ENCODE results near the gene KREMEN1.

Gene KREMEN1

DNA sequence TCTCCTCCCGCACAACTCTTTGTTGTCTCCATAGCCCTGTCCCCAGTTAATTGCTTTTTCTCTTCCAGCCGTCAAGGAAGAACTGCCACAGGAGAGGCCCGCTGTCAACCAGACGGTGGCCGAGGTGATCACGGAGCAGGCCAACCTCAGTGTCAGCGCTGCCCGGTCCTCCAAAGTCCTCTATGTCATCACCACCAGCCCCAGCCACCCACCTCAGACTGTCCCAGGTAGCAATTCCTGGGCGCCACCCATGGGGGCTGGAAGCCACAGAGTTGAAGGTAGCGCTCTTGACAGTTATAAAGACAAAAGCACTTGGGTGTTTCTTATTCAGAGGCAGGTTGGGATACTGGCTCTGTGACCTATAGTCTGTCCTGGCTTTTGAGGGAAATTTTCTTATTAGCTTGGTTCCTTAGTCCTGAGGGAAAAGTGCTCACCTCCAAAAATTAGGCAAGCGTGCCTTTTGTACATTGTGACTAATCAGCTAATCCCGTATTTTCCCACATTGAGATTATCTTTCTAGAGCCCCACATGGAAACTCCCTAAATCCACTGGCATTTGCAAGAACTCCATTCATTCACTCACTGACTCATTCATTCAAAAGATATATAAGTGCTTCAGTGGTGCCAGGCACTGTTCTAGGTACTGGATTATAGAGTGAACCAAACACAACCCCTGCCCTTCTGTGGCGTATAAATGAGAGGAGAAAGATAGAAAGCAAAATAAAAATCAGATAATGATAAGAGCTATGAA is 65.9 kb downstream of the KREMEN1 start:
- TF ChIP-seq, protein P1, sequence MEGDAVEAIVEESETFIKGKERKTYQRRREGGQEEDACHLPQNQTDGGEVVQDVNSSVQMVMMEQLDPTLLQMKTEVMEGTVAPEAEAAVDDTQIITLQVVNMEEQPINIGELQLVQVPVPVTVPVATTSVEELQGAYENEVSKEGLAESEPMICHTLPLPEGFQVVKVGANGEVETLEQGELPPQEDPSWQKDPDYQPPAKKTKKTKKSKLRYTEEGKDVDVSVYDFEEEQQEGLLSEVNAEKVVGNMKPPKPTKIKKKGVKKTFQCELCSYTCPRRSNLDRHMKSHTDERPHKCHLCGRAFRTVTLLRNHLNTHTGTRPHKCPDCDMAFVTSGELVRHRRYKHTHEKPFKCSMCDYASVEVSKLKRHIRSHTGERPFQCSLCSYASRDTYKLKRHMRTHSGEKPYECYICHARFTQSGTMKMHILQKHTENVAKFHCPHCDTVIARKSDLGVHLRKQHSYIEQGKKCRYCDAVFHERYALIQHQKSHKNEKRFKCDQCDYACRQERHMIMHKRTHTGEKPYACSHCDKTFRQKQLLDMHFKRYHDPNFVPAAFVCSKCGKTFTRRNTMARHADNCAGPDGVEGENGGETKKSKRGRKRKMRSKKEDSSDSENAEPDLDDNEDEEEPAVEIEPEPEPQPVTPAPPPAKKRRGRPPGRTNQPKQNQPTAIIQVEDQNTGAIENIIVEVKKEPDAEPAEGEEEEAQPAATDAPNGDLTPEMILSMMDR (IDR thresholded peaks at IDR 0.05) = no peak

DNA sequence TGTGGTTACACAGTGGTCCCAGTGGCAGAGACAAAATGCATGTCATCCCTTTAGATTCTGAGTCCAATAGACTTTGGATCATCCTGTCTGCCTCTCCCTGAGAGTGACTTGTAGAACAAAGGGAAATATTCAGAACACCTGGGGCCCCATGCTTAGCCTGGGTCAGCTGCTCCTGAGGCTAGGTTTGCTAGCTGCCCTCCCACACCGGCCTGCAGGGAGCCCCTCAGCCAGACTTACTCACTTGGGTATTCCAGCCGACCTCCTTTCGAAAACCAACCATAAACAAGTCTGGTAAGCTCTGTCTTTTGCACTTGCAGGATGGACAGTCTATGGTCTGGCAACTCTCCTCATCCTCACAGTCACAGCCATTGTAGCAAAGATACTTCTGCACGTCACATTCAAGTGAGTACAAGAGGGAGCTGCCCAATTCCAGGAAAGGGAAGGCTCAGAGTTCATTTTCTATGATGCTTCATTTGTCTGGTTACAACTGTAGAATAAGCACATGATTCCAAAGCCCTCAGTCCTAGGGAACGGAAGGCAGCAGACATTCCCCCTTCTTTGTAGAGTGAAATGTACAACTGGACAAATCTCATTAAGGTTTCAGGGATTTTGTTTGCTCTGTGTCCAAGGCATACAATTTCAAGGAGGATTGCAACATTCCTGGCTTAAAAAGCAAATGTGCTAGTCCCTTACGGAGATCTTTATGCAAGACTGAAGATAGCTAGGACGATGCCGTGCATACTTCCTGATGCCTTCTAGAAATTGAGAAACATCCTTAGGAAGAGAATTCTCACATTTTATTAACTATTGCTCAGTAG is 67.3 kb downstream of the KREMEN1 start:
- TF ChIP-seq, protein P1 (IDR thresholded peaks at IDR 0.05) = no peak

DNA sequence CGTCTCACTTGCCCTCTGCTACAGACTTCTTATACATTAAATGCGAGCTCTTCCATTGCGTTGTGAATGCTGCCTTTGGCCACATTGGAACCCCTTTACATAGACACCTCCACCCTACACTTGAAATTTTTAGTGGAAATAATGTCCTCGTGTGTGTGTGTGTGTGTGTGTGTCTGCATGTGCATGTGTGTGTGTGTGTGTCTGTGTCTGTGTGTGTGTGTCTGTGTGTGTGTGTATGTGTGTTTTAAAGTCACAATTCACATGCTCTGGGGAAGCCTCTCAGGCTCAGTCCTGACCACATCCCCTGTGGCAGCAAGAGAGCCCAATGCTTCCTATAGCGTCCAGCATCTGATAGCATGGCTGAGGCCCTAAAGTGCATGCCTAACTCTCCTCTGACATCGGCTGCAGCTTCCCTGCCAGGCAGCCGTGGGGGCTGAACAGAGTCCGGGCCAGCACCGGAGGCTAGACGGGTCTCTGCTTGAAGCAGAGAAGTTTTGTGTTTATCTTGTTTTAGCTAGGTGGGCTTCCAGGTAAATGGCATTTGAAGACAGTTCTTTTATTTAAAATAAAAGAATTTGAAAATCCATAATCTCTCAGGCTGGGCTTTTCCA is 68.3 kb downstream of the KREMEN1 start:
- TF ChIP-seq, protein P1 (IDR thresholded peaks at IDR 0.05) = no peak

DNA sequence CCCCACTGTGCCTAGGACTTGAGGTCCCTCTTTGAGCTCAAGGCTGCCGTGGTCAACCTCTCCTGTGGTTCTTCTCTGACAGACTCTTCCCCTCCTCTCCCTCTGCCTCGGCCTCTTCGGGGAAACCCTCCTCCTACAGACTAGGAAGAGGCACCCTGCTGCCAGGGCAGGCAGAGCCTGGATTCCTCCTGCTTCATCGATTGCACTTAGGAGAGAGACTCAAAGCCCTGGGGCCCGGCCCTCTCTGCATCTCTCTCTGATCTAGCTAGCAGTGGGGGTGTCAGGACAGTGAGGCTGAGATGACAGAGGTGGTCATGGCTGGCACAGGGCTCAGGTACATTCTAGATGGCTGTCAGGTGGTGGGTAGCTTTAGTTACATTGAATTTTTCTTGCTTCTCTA is 69.3 kb downstream of the KREMEN1 start:
- TF ChIP-seq, protein P1 (IDR thresholded peaks at IDR 0.05) = no peak

DNA sequence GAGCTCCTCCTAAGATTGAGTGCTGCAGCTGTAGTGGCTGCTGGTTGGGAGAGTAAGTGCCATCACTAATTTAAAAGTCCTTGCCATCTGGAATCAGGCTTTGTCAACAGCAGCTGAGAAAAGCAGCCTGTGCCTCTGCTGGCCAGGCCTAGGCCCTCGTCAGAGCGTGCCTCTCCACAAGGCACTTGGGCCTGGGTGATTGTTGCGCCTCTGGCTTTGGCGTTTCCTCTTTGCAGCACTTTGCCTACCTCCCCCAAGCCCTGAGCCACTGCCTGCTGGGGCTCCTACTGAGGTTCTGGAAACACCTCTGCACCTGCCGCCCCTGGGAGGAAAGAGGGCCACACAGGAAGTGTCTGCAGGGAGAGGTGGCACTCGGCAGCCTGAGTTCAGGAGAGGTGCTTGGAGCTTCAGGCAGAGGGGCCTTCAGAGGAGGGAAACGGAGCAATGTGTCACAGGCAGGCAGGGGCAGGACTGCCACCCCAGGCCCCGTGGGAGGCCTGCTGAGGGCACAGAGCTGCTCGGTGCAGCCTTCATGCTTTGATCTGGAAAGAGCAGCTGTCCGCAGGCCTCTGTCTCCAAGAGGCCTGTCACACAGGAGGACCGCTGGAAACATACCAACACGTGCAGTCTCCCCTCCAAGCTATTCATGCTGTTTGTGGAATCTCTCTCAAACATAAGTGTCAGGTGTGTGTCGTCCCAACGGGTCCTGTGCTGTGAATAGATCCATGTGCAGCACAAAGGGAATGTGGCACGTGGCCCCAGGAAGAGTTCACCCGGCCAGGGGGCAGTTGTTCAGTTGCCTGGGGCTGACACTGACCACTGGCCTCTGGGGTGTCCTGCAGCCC is 71.3 kb downstream of the KREMEN1 start:
- TF ChIP-seq, protein P1 (IDR thresholded peaks at IDR 0.05) = no peak

DNA sequence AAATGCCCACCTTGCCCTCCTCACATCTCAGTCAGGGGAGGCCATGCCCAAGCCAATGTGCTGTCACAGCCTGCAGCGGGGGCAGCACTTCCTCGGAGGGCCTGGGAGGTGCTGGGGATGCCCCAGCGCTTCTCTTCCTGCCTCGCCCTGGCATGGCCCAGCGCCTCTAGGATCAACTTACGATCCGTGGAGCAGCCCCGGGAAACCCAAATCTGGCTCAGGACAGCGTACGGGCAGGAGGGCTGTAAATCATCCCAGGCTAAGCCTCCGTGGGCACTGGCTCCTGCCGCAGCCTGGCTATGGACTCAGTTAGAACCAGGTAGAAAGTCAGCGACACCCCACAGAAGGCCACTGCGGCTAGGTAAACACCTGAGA is 71.9 kb downstream of the KREMEN1 start:
- TF ChIP-seq, protein P1 (IDR thresholded peaks at IDR 0.05) = no peak

Data from LNCAP (cell line).